ENCODE results near the gene NUDCD3. TPM values are rescaled to one million over a fixed set of nuclear protein-coding genes. Genes with fewer than 3 reads are reported as not detected.
A peak's percentile ranks its signal among the peaks of the same experiment; 100 is the strongest.

The NUDCD3 gene
- total RNA-seq, 1 experiment from 2014 or later, result 71.9 TPM

DNA sequence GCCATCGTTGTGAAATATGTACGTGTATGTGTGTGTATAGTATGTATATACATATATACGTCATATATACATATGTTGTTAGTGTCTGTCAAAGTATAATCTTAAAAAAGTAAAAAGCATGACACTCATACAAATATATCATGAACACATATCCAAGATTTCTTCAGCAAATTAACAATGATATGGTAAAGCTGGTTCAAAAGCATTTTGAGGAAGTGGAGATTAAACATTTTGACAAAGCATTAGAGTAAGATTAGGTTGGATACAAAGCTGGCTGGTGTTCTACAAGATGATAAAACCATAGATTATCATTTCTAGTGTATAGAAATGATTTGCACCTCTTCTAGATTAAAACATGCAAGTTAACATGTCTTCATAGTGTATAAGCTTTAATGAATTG, 771 bp upstream of the NUDCD3 start:
- Mint-ChIP-seq H3K4me1 (peaks cover 18 to 23% of the 10 kb centered on the region in 2 experiments), H3K36me3 (ENCODE audit: insufficient read depth in 1 of 3, low read depth in 3 of 3) (peaks cover 0 to 8% (median 6%) of the 10 kb centered on the region in 3 experiments; a peak in 5 of 7 replicates), H3K9me3 (no peaks in the 10 kb centered on the region), H3K27me3 (ENCODE audit: low read depth) (peaks cover 1% of the 10 kb centered on the region; the same call in 1 of the 2 replicates), H3K4me3 (peak overlapping the region; percentile 78 to 86), H3K27ac (peak overlapping the region; percentile 89 to 97 (median 97); a peak in 6 of 7 replicates)
- peaks cover 11% of the 10 kb centered on the region; the same call in 1 of the 2 replicates for H3K79me2 ChIP-seq (ENCODE audit: insufficient read depth, low read length)
- H4K20me1 ChIP-seq (ENCODE audit: control insufficient read depth, insufficient read depth, insufficient read length), result no peaks in the 10 kb centered on the region
- no peak overlapping the region for H3K14ac ChIP-seq (ENCODE audit: insufficient read depth, low read length)
- H3K4me1 ChIP-seq (ENCODE audit: insufficient read depth, low read length), result peaks cover 5% of the 10 kb centered on the region; the same call in 1 of the 2 replicates
- no peak overlapping the region for H2AK5ac ChIP-seq (ENCODE audit: insufficient read length, low read length)
- no peak overlapping the region for H3K18ac ChIP-seq (ENCODE audit: insufficient read length, low read depth, low read length)
- peak overlapping the region; percentile 36 for H3K27ac ChIP-seq (ENCODE audit: insufficient read length, low read depth, low read length)
- TF ChIP-seq CTCF (conservative IDR thresholded peaks at IDR 0.05), result no peak
- peak overlapping the region; percentile 67 for H3K4me2 ChIP-seq (ENCODE audit: insufficient read depth, insufficient read length, low read length)
- H2BK12ac ChIP-seq (ENCODE audit: insufficient read length, low read depth, low read length), result no peak overlapping the region
- H4K5ac ChIP-seq (ENCODE audit: insufficient read length, low read depth, low read length), result no peak overlapping the region
- no peak overlapping the region for H2BK5ac ChIP-seq (ENCODE audit: insufficient read length, low read length)
- no peak overlapping the region for H3K23ac ChIP-seq (ENCODE audit: insufficient read length, low read depth, low read length)
- no peak overlapping the region for H4K91ac ChIP-seq (ENCODE audit: insufficient read length, low read depth, low read length)
- no peaks in the 10 kb centered on the region for H3K27me3 ChIP-seq (ENCODE audit: insufficient read depth, low read length)
- no peak overlapping the region for H2BK120ac ChIP-seq (ENCODE audit: low read depth, low read length, poor library complexity, severe bottlenecking)
- H2BK20ac ChIP-seq (ENCODE audit: low read depth, low read length, poor library complexity, severe bottlenecking), result no peak overlapping the region
- H3K56ac ChIP-seq (ENCODE audit: insufficient read length, low read depth, low read length), result no peak overlapping the region
- no peaks in the 10 kb centered on the region for H3K9me3 ChIP-seq (ENCODE audit: control insufficient read depth, low read depth, low read length)
- H3T11ph ChIP-seq (ENCODE audit: low read length), result no peak overlapping the region
- H4K8ac ChIP-seq (replicated peaks; ENCODE audit: insufficient read length, low read depth, low read length), result no peak overlapping the region
- WGBS (ENCODE audit: extremely low coverage, insufficient read length, low lambda C conversion rate), result no CpG with 5 or more reads among the region's 3 CpGs
- no peak overlapping the region for H2BK15ac ChIP-seq (ENCODE audit: low read depth, low read length)
- H3K9ac ChIP-seq (ENCODE audit: extremely low read depth, insufficient read length, low read length), result peak overlapping the region; percentile 68
- no peak overlapping the region for H2AFZ ChIP-seq (ENCODE audit: low read length)
- H3K79me1 ChIP-seq (ENCODE audit: insufficient read depth, low read depth, low read length, poor library complexity, severe bottlenecking), result peaks cover 6% of the 10 kb centered on the region
- no peaks in the 10 kb centered on the region for H3K23me2 ChIP-seq (ENCODE audit: insufficient read length, low read depth, low read length, poor library complexity, severe bottlenecking)
- no peak overlapping the region for H3K4ac ChIP-seq (ENCODE audit: low read depth, low read length)
- DNase-seq, result no peak

All from H9 (cell line).